HS-27A (cell line): ENCODE measurements around the gene SRRM5.
"Not testable (repeated sequence)": the region's sequence is repeated elsewhere in the genome, so short reads cannot be mapped to it uniquely, and the experiment has no call there.

Experiments
- DNase-seq: peaks from one replicate; pipeline ENCODE4 v3.0.0-alpha.2; 2012; ENCODE audit warnings: low read depth, missing footprints

Gene SRRM5

GRCh38 chr19:43591904-43592772 is 19.8 kb upstream of the SRRM5 start:
- no peak for DNase-seq

GRCh38 chr19:43592800-43593350 is 19.0 kb upstream of the SRRM5 start:
- no peak for DNase-seq

- DNase-seq, result no peak
These were observed 17.7 kb upstream of the SRRM5 start for GRCh38 chr19:43594081-43594697.

- DNase-seq, result no peak
These were observed 16.9 kb upstream of the SRRM5 start for GRCh38 chr19:43594710-43595604.

GRCh38 chr19:43595605-43595998 is 16.3 kb upstream of the SRRM5 start:
- DNase-seq, result no peak

- DNase-seq, result peak; percentile 100
These were observed 15.7 kb upstream of the SRRM5 start, which contains the start of the genes IRGQ and ZNF576 for GRCh38 chr19:43595999-43596841. Gene IRGQ (minus strand): TSS chr19:43596134. CDS start chr19:43595338, 796 bp downstream. Gene ZNF576 (plus strand): TSS chr19:43596595. CDS start chr19:43597109, 514 bp downstream.

- DNase-seq, result no peak
These were observed 14.9 kb upstream of the SRRM5 start for GRCh38 chr19:43596842-43597461.

- no peak for DNase-seq
These were observed 14.0 kb upstream of the SRRM5 start for GRCh38 chr19:43597876-43598275.

- DNase-seq, result no peak
These were observed 13.2 kb upstream of the SRRM5 start for GRCh38 chr19:43598445-43599240.

- no peak for DNase-seq
These were observed 12.1 kb upstream of the SRRM5 start for GRCh38 chr19:43599635-43600295.

- DNase-seq, result not testable (repeated sequence)
These were observed 11.6 kb upstream of the SRRM5 start for GRCh38 chr19:43600326-43600725.

GRCh38 chr19:43605875-43606568 is 5.9 kb upstream of the SRRM5 start:
- no peak for DNase-seq

- DNase-seq, result no peak
These were observed 5.2 kb upstream of the SRRM5 start for GRCh38 chr19:43606569-43607229.

- no peak for DNase-seq
These were observed 4.4 kb upstream of the SRRM5 start for GRCh38 chr19:43607238-43608205.

GRCh38 chr19:43609872-43610271 is 2.0 kb upstream of the SRRM5 start:
- DNase-seq, result no peak

GRCh38 chr19:43610493-43610892 is 1.4 kb upstream of the SRRM5 start:
- DNase-seq, result no peak

GRCh38 chr19:43612374-43612773 is 486 bp downstream of the SRRM5 start:
- DNase-seq, result no peak
